Gastrocnemius medialis (tissue), 4 donors: ENCODE results near the gene KRT12.

ENCODE experiments used
- CTCF ChIP-seq, 5 experiments: fragments of 450-650 bp in 3 of 5; fragments of 200-600 bp in 2 of 5; sonication (generic) in 2 of 5; IDR thresholded peaks in 4 of 5; conservative IDR thresholded peaks in 1 of 5; 1 replicate in 4 of 5; 2 replicates in 1 of 5; pipeline ENCODE4 v1.5.1; 2016 to 2019; ENCODE audit warnings: antibody characterized with exemption in 5 of 5, mild to moderate bottlenecking in 3 of 5, moderate library complexity in 3 of 5
- POLR2A ChIP-seq, 2 donors: fragments of 450-650 bp; IDR thresholded peaks; one replicate each; pipeline ENCODE4 v1.6.1; 2017; ENCODE audit warnings: antibody characterized with exemption in 2 of 2, mild to moderate bottlenecking in 2 of 2, moderate library complexity in 2 of 2

DNA sequence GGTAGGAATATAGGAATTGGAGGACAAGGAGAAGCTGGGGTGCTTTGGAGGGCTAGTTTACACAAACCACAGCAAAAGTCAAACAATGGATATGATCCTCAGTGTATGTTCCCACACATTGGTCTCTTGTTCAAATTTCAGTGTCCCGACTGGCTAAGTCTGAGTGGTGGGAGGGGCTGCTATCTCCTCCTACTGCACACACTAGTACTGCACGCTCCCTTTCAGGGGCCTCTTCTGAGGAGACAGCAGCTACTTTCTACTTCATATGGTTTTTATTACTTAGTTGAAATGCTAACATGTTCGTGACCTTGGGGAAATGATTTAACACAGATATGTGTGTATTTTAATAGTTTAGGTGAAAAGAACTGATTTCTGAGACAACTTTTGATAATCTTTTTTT, 25.8 kb downstream of the KRT12 start:
- TF ChIP-seq POLR2A (IDR thresholded peaks at IDR 0.05) (no peak), CTCF (IDR thresholded peaks at IDR 0.05 in 4 of 5, conservative IDR thresholded peaks at IDR 0.05 in 1 of 5) (no peak)
